ENCODE measurements around the gene SLC35F6. TPM values are rescaled to one million over a fixed set of nuclear protein-coding genes. Genes with fewer than 3 reads are reported as not detected.

Gene SLC35F6
- total RNA-seq, 1 donor from 2014 or later = 48.4 TPM

- Mint-ChIP-seq H3K27me3 (ENCODE audit: low read depth) (peaks cover 4% of the 10 kb centered on the region), H3K4me1 (ENCODE audit: low read depth) (peaks cover 6% of the 10 kb centered on the region), H3K27ac (ENCODE audit: unreplicated experiment) (no peak overlapping the region), H3K36me3 (ENCODE audit: low read depth) (no peaks in the 10 kb centered on the region), H3K4me3 (ENCODE audit: unreplicated experiment) (no peak overlapping the region), H3K9me3 (ENCODE audit: low read depth) (no peaks in the 10 kb centered on the region)
- no peak for TF ChIP-seq CTCF (IDR thresholded peaks at IDR 0.05)
- DNase-seq (ENCODE audit: low spot score) = no peak
Measured at GRCh38 chr2:26739514-26739913, 24.6 kb upstream of the SLC35F6 start.

GRCh38 chr2:26740346-26740745 is 23.7 kb upstream of the SLC35F6 start:
- Mint-ChIP-seq H3K36me3 (ENCODE audit: low read depth) (no peaks in the 10 kb centered on the region), H3K4me3 (ENCODE audit: unreplicated experiment) (no peak overlapping the region), H3K4me1 (ENCODE audit: low read depth) (peaks cover under 1% of the 10 kb centered on the region), H3K9me3 (ENCODE audit: low read depth) (no peaks in the 10 kb centered on the region), H3K27me3 (ENCODE audit: low read depth) (peaks cover 4% of the 10 kb centered on the region), H3K27ac (ENCODE audit: unreplicated experiment) (no peak overlapping the region)
- TF ChIP-seq CTCF (IDR thresholded peaks at IDR 0.05) = no peak
- peak; percentile 57 for DNase-seq (ENCODE audit: low spot score)

GRCh38 chr2:26740890-26741302 is 23.2 kb upstream of the SLC35F6 start:
- peak; percentile 68 for DNase-seq (ENCODE audit: low spot score)
- Mint-ChIP-seq H3K9me3 (ENCODE audit: low read depth) (no peaks in the 10 kb centered on the region), H3K4me3 (ENCODE audit: unreplicated experiment) (no peak overlapping the region), H3K4me1 (ENCODE audit: low read depth) (no peaks in the 10 kb centered on the region), H3K27ac (ENCODE audit: unreplicated experiment) (no peak overlapping the region), H3K36me3 (ENCODE audit: low read depth) (no peaks in the 10 kb centered on the region), H3K27me3 (ENCODE audit: low read depth) (peaks cover 4% of the 10 kb centered on the region)
- no peak for TF ChIP-seq CTCF (IDR thresholded peaks at IDR 0.05)

- Mint-ChIP-seq H3K27ac (ENCODE audit: unreplicated experiment) (no peak overlapping the region), H3K4me1 (ENCODE audit: low read depth) (no peaks in the 10 kb centered on the region), H3K36me3 (ENCODE audit: low read depth) (no peaks in the 10 kb centered on the region), H3K4me3 (ENCODE audit: unreplicated experiment) (no peak overlapping the region), H3K9me3 (ENCODE audit: low read depth) (no peaks in the 10 kb centered on the region), H3K27me3 (ENCODE audit: low read depth) (peaks cover 2% of the 10 kb centered on the region)
- DNase-seq (ENCODE audit: low spot score) = no peak
- TF ChIP-seq CTCF (IDR thresholded peaks at IDR 0.05) = no peak
Measured at GRCh38 chr2:26742048-26742770, 21.9 kb upstream of the SLC35F6 start.

- no peak for TF ChIP-seq CTCF (IDR thresholded peaks at IDR 0.05)
- Mint-ChIP-seq H3K4me1 (ENCODE audit: low read depth) (no peaks in the 10 kb centered on the region), H3K27ac (ENCODE audit: unreplicated experiment) (no peak overlapping the region)
Measured at GRCh38 chr2:26743852-26744251, 20.2 kb upstream of the SLC35F6 start.

More at GRCh38 chr2:26743852-26744251, 20.2 kb upstream of the SLC35F6 start:
- Mint-ChIP-seq H3K36me3 (ENCODE audit: low read depth) (no peaks in the 10 kb centered on the region), H3K4me3 (ENCODE audit: unreplicated experiment) (no peak overlapping the region), H3K27me3 (ENCODE audit: low read depth) (peaks cover 2% of the 10 kb centered on the region), H3K9me3 (ENCODE audit: low read depth) (no peaks in the 10 kb centered on the region)
- no peak for DNase-seq (ENCODE audit: low spot score)
